Tibial artery (tissue), 4 donors: ENCODE measurements around the gene TLL1.

Source experiments
- DNase-seq, 2 donors: peaks; one replicate each; pipeline ENCODE4 v3.0.0-alpha.2; 2019
- H3K27ac ChIP-seq, 2 donors: fragments of 200-600 bp; sonication (generic) in 1 of 2; 1 replicate in 1 of 2; 2 replicates in 1 of 2; pipeline ENCODE4 v1.5.1; 2018 to 2019; ENCODE audit warnings: mild to moderate bottlenecking in 1 of 2
- H3K27me3 ChIP-seq, 2 donors: fragments of 200-600 bp; sonication (generic) in 1 of 2; one replicate each; pipeline versions ENCODE4 v1.5.1 to v1.6.0; 2016 to 2019
- H3K36me3 ChIP-seq, 3 donors: fragments of 200-600 bp; sonication (generic) in 2 of 3; one replicate each; pipeline ENCODE4 v1.5.1; 2016 to 2019; ENCODE audit warnings: mild to moderate bottlenecking in 2 of 3
- H3K4me1 ChIP-seq, 4 donors: fragments of 200-600 bp; sonication (generic) in 2 of 4; 1 replicate in 3 of 4; 2 replicates in 1 of 4; pipeline ENCODE4 v1.5.1; 2016 to 2019
- H3K4me3 ChIP-seq, 2 donors: fragments of 200-600 bp; sonication (generic) in 1 of 2; 1 replicate in 1 of 2; 2 replicates in 1 of 2; pipeline ENCODE4 v1.5.1; 2018 to 2019; ENCODE audit warnings: mild to moderate bottlenecking in 2 of 2
- H3K9me3 ChIP-seq, 3 donors: fragments of 200-600 bp; sonication (generic) in 1 of 3; one replicate each; pipeline ENCODE4 v1.5.1; 2016 to 2019
- CTCF ChIP-seq, 2 experiments: fragments of 200-600 bp in 1 of 2; fragments of 450-650 bp in 1 of 2; IDR thresholded peaks; one replicate each; pipeline ENCODE4 v1.5.1; 2017 to 2019; ENCODE audit warnings: antibody characterized with exemption in 2 of 2, mild to moderate bottlenecking in 1 of 2, moderate library complexity in 1 of 2
- intact Hi-C: fragments of 100-400 bp; cut with DNase I; formaldehyde crosslinking; loops from one replicate; pipeline ENCODE4 v1.15.0; 2023; ENCODE audit warnings: low total_unique reads

The TLL1 gene

GRCh38 chr4:165874072-165874790 lies 1.2 kb downstream of the TLL1 start:
- TF ChIP-seq CTCF (IDR thresholded peaks at IDR 0.05), result no peak
- no peak for DNase-seq
- peaks cover 0 to 30% (median 10%) of the 10 kb centered on the region in 4 donors for H3K4me1 ChIP-seq
- peak overlapping the region; percentile 49 to 63 for H3K4me3 ChIP-seq
- no peak overlapping the region for H3K27ac ChIP-seq
- no peaks in the 10 kb centered on the region for H3K9me3 ChIP-seq
- H3K36me3 ChIP-seq, result no peaks in the 10 kb centered on the region
- intact Hi-C loops, result no loop called here
- H3K27me3 ChIP-seq, result peaks cover 0 to 4% of the 10 kb centered on the region in 2 donors

GRCh38 chr4:165874791-165875371 lies 1.8 kb downstream of the TLL1 start:
- peak overlapping the region; percentile 49 to 63 for H3K4me3 ChIP-seq
- H3K9me3 ChIP-seq, result no peaks in the 10 kb centered on the region
- DNase-seq, result no peak
- no peak overlapping the region for H3K27ac ChIP-seq
- TF ChIP-seq CTCF (IDR thresholded peaks at IDR 0.05), result no peak
- intact Hi-C loops, result no loop called here
- H3K27me3 ChIP-seq, result peaks cover 0 to 4% of the 10 kb centered on the region in 2 donors
- no peaks in the 10 kb centered on the region for H3K36me3 ChIP-seq
- peaks cover 0 to 30% (median 10%) of the 10 kb centered on the region in 4 donors for H3K4me1 ChIP-seq

GRCh38 chr4:165875446-165875845 lies 2.4 kb downstream of the TLL1 start:
- no peak overlapping the region for H3K4me3 ChIP-seq
- TF ChIP-seq CTCF (IDR thresholded peaks at IDR 0.05), result no peak
- H3K36me3 ChIP-seq, result no peaks in the 10 kb centered on the region
- no peak for DNase-seq
- intact Hi-C loops, result no loop called here
- no peaks in the 10 kb centered on the region for H3K9me3 ChIP-seq
- peaks cover 0 to 4% of the 10 kb centered on the region in 2 donors for H3K27me3 ChIP-seq
- peaks cover 0 to 30% (median 10%) of the 10 kb centered on the region in 4 donors for H3K4me1 ChIP-seq
- no peak overlapping the region for H3K27ac ChIP-seq

GRCh38 chr4:165877286-165877685 lies 4.2 kb downstream of the TLL1 start:
- TF ChIP-seq CTCF (IDR thresholded peaks at IDR 0.05), result no peak
- H3K4me1 ChIP-seq, result peaks cover 0 to 28% (median 9%) of the 10 kb centered on the region in 4 donors

GRCh38 chr4:165879641-165880040 lies 6.6 kb downstream of the TLL1 start:
- H3K4me3 ChIP-seq, result no peak overlapping the region
- H3K36me3 ChIP-seq, result no peaks in the 10 kb centered on the region
- H3K27me3 ChIP-seq, result peaks cover 0 to 3% of the 10 kb centered on the region in 2 donors
- TF ChIP-seq CTCF (IDR thresholded peaks at IDR 0.05), result no peak
- no peak for DNase-seq
- intact Hi-C loops, result no loop called here
- no peaks in the 10 kb centered on the region for H3K9me3 ChIP-seq
- H3K4me1 ChIP-seq, result peaks cover 0 to 6% (median 3%) of the 10 kb centered on the region in 4 donors
- no peak overlapping the region for H3K27ac ChIP-seq

More at GRCh38 chr4:165877286-165877685, 4.2 kb downstream of the TLL1 start:
- intact Hi-C loops, result no loop called here
- H3K36me3 ChIP-seq, result no peaks in the 10 kb centered on the region
- H3K4me3 ChIP-seq, result no peak overlapping the region
- H3K27ac ChIP-seq, result no peak overlapping the region
- H3K27me3 ChIP-seq, result peaks cover 0 to 4% of the 10 kb centered on the region in 2 donors
- DNase-seq, result no peak
- no peaks in the 10 kb centered on the region for H3K9me3 ChIP-seq
